Measurements from ENCODE around the gene FSIP1.

Gene FSIP1

GRCh38 chr15:39728845-39729244 is 53.8 kb downstream of the FSIP1 start:
- no peak overlapping the region for H3K4me3 ChIP-seq (ENCODE audit: low read depth, low read length)
- no peak for TF ChIP-seq CTCF (IDR thresholded peaks at IDR 0.05; ENCODE audit: low read depth, low read length, missing control alignments)
- no peak for DNase-seq (ENCODE audit: low read depth)
- in situ Hi-C loops (cut with HindIII; ENCODE audit: low sequenced_read_pairs): no loop called here

- in situ Hi-C loops (cut with HindIII; ENCODE audit: low sequenced_read_pairs): no loop called here
- TF ChIP-seq CTCF (IDR thresholded peaks at IDR 0.05; ENCODE audit: low read depth, low read length, missing control alignments): no peak
- no peak overlapping the region for H3K4me3 ChIP-seq (ENCODE audit: low read depth, low read length)
- DNase-seq (ENCODE audit: low read depth): no peak
Measured at GRCh38 chr15:39721893-39722292, 60.7 kb downstream of the FSIP1 start.

- peak; percentile 74 for DNase-seq (ENCODE audit: low read depth)
- in situ Hi-C loops (cut with HindIII; ENCODE audit: low sequenced_read_pairs): no loop called here
- H3K4me3 ChIP-seq (ENCODE audit: low read depth, low read length): no peak overlapping the region
- TF ChIP-seq CTCF (IDR thresholded peaks at IDR 0.05; ENCODE audit: low read depth, low read length, missing control alignments): no peak
Measured at GRCh38 chr15:39720621-39721611, 61.7 kb downstream of the FSIP1 start.

GRCh38 chr15:39720081-39720480 is 62.6 kb downstream of the FSIP1 start:
- no peak overlapping the region for H3K4me3 ChIP-seq (ENCODE audit: low read depth, low read length)
- in situ Hi-C loops (cut with HindIII; ENCODE audit: low sequenced_read_pairs): no loop called here
- TF ChIP-seq CTCF (IDR thresholded peaks at IDR 0.05; ENCODE audit: low read depth, low read length, missing control alignments): no peak
- no peak for DNase-seq (ENCODE audit: low read depth)

GRCh38 chr15:39719109-39719508 is 63.5 kb downstream of the FSIP1 start:
- no peak for TF ChIP-seq CTCF (IDR thresholded peaks at IDR 0.05; ENCODE audit: low read depth, low read length, missing control alignments)
- in situ Hi-C loops (cut with HindIII; ENCODE audit: low sequenced_read_pairs): no loop called here

GRCh38 chr15:39717134-39717533 is 65.5 kb downstream of the FSIP1 start:
- TF ChIP-seq CTCF (IDR thresholded peaks at IDR 0.05; ENCODE audit: low read depth, low read length, missing control alignments): no peak
- in situ Hi-C loops (cut with HindIII; ENCODE audit: low sequenced_read_pairs): no loop called here
- no peak overlapping the region for H3K4me3 ChIP-seq (ENCODE audit: low read depth, low read length)
- DNase-seq (ENCODE audit: low read depth): no peak

More at GRCh38 chr15:39719109-39719508, 63.5 kb downstream of the FSIP1 start:
- H3K4me3 ChIP-seq (ENCODE audit: low read depth, low read length): no peak overlapping the region
- no peak for DNase-seq (ENCODE audit: low read depth)
